ENCODE measurements around the gene GPANK1.

Gene GPANK1

DNA sequence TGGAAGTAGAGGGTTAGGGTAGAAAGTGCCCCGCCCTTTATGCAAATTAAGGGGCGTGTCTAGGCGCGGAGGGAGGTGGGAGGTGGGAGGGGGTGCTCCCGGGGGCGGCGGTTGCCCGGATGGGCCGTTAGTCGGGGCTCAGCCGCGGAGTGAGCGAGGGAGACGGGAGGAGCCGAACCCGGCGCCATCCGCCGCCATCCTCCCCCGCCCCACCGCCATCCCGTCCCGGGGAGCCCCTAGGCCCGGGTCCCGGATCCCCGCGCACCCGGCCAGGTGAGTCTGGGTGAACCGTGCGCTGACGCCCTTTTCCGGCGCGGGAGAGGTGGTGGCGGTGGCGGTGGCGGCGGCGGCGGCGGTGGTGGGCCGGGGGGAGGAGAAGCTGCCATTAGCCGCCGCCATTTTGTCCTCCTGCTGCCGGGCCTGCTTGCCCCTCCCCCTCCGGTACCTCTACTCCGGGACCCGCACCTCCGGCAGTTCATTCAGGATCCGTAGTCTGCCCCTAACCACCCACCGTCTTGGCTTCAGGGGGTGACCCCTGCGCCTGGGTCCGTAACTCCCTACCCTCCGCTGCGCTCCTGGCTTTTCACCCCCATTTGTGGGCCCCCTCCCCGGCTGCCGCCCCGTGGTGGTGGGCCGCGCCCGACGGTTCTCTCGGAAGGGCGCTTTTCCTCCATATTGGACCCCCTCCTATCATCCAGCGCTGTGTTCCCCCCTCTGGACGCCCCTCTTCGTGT, 44.0 kb downstream of the GPANK1 start, which contains the start of gene PRRC2A:
TSS of gene PRRC2A (plus strand) at position 130 of the 734 bp plus-strand sequence. CDS start 2,075 bp downstream, outside the sequence.
- no peaks in the 10 kb centered on the region for H3K27me3 ChIP-seq (replicated peaks; ENCODE audit: control insufficient read depth, insufficient read depth, low read length, poor library complexity, severe bottlenecking)
- peak within 1 kb of the TSS; percentile 56 for H3K4me3 ChIP-seq (ENCODE audit: insufficient read depth, low read depth, low read length, poor library complexity, severe bottlenecking)
- peak in 2 of 3 donors; percentile 71 to 95 for DNase-seq
- no peaks in the 10 kb centered on the region for H3K9me3 ChIP-seq (ENCODE audit: control insufficient read depth, low read length)
- peak within 1 kb of the TSS; percentile 92 for H3K27ac ChIP-seq (ENCODE audit: insufficient read depth, low read length, poor library complexity, severe bottlenecking)
- H3K36me3 ChIP-seq (ENCODE audit: control insufficient read depth, insufficient read depth, low read length) = peaks cover 25% of the 10 kb centered on the region
- peaks cover 7% of the 10 kb centered on the region for H3K4me1 ChIP-seq (ENCODE audit: control insufficient read depth, insufficient read depth, low read length, poor library complexity, severe bottlenecking)

DNA sequence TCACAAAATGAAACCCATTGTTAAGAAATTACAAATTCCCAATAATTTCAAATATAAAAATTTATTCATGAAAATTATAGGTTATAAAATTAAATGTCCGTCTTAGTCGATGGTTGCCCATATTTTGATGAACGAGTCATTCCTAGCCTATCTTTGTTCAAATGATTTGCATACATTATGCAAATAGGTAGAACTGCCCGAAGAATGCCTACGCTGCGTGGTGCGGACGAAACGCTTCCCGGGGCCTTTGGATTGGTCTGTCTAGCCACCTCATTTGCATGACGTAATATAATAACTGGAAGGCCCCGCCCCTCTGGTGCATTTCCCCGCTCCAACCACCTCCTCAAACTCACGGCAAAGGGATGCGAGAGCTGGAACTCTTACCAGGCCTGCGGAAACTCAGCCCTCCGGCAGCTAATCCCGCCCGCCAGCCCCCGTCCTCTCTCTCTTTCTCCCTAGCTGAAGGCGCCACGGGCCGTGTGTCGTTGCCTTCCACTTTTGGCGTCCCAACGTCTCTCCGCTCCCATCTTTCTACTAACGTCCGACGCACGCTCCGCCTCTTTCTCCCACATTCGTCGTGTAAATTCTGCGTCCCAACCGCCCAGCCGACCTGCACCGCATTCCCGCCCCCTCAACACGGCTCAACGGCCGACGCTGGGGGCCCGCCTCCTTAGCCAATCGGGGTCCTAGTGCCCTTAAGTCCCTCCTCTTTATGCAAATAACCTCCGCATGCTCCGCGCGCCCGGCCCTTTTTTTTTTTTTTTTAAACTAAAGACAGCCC, 44.8 kb downstream of the GPANK1 start:
- H3K9me3 ChIP-seq (ENCODE audit: control insufficient read depth, low read length) = no peaks in the 10 kb centered on the region
- H3K27ac ChIP-seq (ENCODE audit: insufficient read depth, low read length, poor library complexity, severe bottlenecking) = peak overlapping the region; percentile 92
- H3K36me3 ChIP-seq (ENCODE audit: control insufficient read depth, insufficient read depth, low read length) = peaks cover 18% of the 10 kb centered on the region
- peaks cover 7% of the 10 kb centered on the region for H3K4me1 ChIP-seq (ENCODE audit: control insufficient read depth, insufficient read depth, low read length, poor library complexity, severe bottlenecking)
- peak; percentile 95 for DNase-seq
- H3K27me3 ChIP-seq (replicated peaks; ENCODE audit: control insufficient read depth, insufficient read depth, low read length, poor library complexity, severe bottlenecking) = no peaks in the 10 kb centered on the region
- peak overlapping the region; percentile 56 for H3K4me3 ChIP-seq (ENCODE audit: insufficient read depth, low read depth, low read length, poor library complexity, severe bottlenecking)

DNA sequence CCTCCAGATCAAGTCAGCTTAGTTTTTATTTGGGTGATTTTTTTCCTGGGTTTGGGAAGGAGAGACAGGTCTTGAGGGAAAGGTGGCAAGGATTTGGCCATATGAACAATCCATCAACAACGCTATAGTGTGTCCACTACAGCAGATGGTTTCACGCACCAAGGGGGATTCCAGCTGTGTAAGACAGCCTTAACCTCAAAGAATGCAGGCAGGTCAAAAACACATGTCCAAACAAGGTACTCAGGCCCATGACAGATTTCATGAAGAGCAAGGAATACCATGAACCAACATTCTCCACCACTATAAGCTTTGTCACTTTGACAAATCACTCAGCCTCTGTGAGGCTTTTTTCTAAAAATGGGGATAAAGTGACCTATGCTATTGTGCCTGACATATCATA, 47.8 kb downstream of the GPANK1 start:
- H3K27ac ChIP-seq (ENCODE audit: insufficient read depth, low read length, poor library complexity, severe bottlenecking) = no peak overlapping the region
- H3K36me3 ChIP-seq (ENCODE audit: control insufficient read depth, insufficient read depth, low read length) = no peaks in the 10 kb centered on the region
- H3K9me3 ChIP-seq (ENCODE audit: control insufficient read depth, low read length) = no peaks in the 10 kb centered on the region
- H3K4me3 ChIP-seq (ENCODE audit: insufficient read depth, low read depth, low read length, poor library complexity, severe bottlenecking) = no peak overlapping the region
- no peak for DNase-seq
- no peaks in the 10 kb centered on the region for H3K27me3 ChIP-seq (replicated peaks; ENCODE audit: control insufficient read depth, insufficient read depth, low read length, poor library complexity, severe bottlenecking)
- peaks cover 7% of the 10 kb centered on the region for H3K4me1 ChIP-seq (ENCODE audit: control insufficient read depth, insufficient read depth, low read length, poor library complexity, severe bottlenecking)

DNA sequence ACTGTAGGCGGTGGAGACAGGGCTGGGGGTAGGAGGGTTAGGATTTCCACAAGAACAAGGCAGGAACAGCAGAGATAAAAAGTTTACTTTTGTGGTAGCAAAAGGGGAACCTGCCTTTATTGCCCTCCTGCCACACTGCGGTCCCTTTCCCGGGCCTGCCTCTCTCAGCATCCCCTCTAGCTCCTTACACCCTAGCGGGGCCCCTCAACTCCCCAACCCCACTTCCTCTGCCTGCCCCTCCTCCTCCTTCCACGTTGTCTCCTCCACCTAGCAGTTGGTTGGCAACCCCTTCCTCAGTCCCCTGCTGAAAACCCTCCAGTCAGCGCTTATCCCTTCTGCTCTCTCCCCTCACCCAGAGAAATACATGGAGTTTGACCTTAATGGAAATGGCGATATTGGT, 49.0 kb downstream of the GPANK1 start:
- Histone ChIP-seq H3K4me3 (ENCODE audit: insufficient read depth, low read depth, low read length, poor library complexity, severe bottlenecking) (no peak overlapping the region), H3K36me3 (ENCODE audit: control insufficient read depth, insufficient read depth, low read length) (no peaks in the 10 kb centered on the region), H3K27me3 (replicated peaks; ENCODE audit: control insufficient read depth, insufficient read depth, low read length, poor library complexity, severe bottlenecking) (no peaks in the 10 kb centered on the region), H3K9me3 (ENCODE audit: control insufficient read depth, low read length) (no peaks in the 10 kb centered on the region), H3K4me1 (ENCODE audit: control insufficient read depth, insufficient read depth, low read length, poor library complexity, severe bottlenecking) (no peaks in the 10 kb centered on the region), H3K27ac (ENCODE audit: insufficient read depth, low read length, poor library complexity, severe bottlenecking) (no peak overlapping the region)
- DNase-seq = no peak

DNA sequence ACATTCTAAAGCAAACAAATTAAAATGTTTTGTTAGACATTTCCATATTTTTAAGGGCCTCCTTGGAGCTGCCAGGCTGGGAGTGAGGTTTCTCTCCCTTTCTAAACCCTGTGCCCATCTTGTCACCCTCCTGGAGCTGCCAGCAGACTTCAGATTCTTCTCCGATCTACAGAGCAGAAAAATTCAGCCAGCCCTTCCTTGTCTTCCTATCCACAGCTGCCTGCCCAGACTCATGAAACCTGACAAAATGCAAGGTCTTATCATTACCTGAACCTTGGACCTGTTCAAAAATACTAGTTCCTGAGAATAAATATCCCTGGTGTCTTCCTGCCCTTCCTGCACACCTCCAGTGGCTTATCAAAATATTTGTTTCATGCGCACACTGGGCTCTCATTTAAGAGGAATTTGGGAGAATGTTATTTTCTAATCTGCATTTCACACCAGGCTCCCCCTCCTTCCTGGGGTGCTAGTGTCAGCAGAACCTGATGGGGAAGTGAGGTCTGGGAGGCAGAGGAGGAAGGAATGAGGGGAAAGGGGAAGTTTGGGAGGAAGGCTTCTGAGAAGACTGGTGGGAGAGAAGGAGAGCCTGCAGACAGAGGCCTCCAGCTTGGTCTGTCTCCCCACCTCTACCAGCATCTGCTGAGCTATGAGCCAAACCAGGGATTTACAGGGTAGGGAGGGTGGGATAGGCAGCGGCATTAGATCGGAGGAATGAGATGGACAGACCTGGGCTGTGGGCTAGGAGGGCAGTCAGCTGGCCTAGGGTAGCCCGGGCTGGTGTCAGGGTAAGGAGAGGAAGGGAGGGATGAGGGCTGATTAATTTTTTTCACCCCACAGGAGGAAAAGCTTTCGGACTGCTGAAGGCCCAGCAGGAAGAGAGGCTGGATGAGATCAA, 49.9 kb downstream of the GPANK1 start, which contains the start of gene AIF1:
TSS of gene AIF1 (plus strand) at position 551 of the 895 bp plus-strand sequence. CDS start at position 647, 96 bp downstream.
- H3K27me3 ChIP-seq (replicated peaks; ENCODE audit: control insufficient read depth, insufficient read depth, low read length, poor library complexity, severe bottlenecking) = no peaks in the 10 kb centered on the region
- no peaks in the 10 kb centered on the region for H3K36me3 ChIP-seq (ENCODE audit: control insufficient read depth, insufficient read depth, low read length)
- H3K27ac ChIP-seq (ENCODE audit: insufficient read depth, low read length, poor library complexity, severe bottlenecking) = no peak within 1 kb of the TSS
- no peak for DNase-seq
- H3K9me3 ChIP-seq (ENCODE audit: control insufficient read depth, low read length) = no peaks in the 10 kb centered on the region
- no peak within 1 kb of the TSS for H3K4me3 ChIP-seq (ENCODE audit: insufficient read depth, low read depth, low read length, poor library complexity, severe bottlenecking)
- H3K4me1 ChIP-seq (ENCODE audit: control insufficient read depth, insufficient read depth, low read length, poor library complexity, severe bottlenecking) = no peaks in the 10 kb centered on the region

DNA sequence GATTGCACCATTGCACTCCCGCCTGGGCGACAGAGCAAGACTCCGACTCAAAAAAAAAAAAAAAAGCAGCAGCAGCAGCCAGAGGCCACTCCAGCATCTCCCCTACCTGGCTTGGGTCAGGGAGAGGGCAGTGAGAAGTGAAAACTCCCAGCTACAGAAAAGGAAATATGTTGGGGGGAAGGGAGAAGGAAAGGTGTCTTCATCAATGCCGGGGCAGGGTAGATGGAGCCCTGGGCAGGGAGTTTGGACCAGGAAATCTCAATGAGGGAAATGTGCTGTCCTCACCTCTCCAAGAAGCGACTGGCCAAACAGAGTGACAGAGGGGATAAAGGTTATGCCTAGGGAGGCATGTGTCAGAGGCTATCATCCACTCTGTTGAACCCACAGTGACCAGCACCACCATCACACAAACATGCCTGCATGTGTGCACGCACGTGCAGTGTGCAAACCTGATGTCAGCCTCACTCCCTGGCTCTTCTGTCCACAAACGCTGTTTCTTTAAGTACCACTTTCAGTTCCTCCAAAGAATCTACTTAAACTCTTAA, 50.6 kb downstream of the GPANK1 start:
- Histone ChIP-seq H3K36me3 (ENCODE audit: control insufficient read depth, insufficient read depth, low read length) (no peaks in the 10 kb centered on the region), H3K9me3 (ENCODE audit: control insufficient read depth, low read length) (no peaks in the 10 kb centered on the region), H3K27ac (ENCODE audit: insufficient read depth, low read length, poor library complexity, severe bottlenecking) (no peak overlapping the region), H3K4me3 (ENCODE audit: insufficient read depth, low read depth, low read length, poor library complexity, severe bottlenecking) (no peak overlapping the region), H3K4me1 (ENCODE audit: control insufficient read depth, insufficient read depth, low read length, poor library complexity, severe bottlenecking) (no peaks in the 10 kb centered on the region), H3K27me3 (replicated peaks; ENCODE audit: control insufficient read depth, insufficient read depth, low read length, poor library complexity, severe bottlenecking) (no peaks in the 10 kb centered on the region)
- no peak for DNase-seq

All from effector memory CD4-positive, alpha-beta T cell (primary cell).